Rectal smooth muscle tissue (tissue), 1 donor: Measurements from ENCODE around the gene TSPAN7.

Experiments
- H3K27ac ChIP-seq: one replicate; pipeline ENCODE4 v1.7.0; 2013; ENCODE audit warnings: low read depth, low read length, inconsistent platforms
- H3K27me3 ChIP-seq: one replicate; pipeline ENCODE4 v1.7.0; 2013; ENCODE audit warnings: low read length; ENCODE audit not compliant: control insufficient read depth, insufficient read depth
- H3K36me3 ChIP-seq: one replicate; pipeline ENCODE4 v1.7.0; 2013; ENCODE audit warnings: low read length; ENCODE audit not compliant: control insufficient read depth, insufficient read depth
- H3K4me1 ChIP-seq: one replicate; pipeline ENCODE4 v1.7.0; 2013; ENCODE audit warnings: low read length; ENCODE audit not compliant: control insufficient read depth, insufficient read depth
- H3K4me3 ChIP-seq: one replicate; pipeline ENCODE4 v1.7.0; 2013; ENCODE audit warnings: low read length
- H3K9ac ChIP-seq: one replicate; pipeline ENCODE4 v1.7.0; 2013; ENCODE audit warnings: low read length

Gene TSPAN7

DNA sequence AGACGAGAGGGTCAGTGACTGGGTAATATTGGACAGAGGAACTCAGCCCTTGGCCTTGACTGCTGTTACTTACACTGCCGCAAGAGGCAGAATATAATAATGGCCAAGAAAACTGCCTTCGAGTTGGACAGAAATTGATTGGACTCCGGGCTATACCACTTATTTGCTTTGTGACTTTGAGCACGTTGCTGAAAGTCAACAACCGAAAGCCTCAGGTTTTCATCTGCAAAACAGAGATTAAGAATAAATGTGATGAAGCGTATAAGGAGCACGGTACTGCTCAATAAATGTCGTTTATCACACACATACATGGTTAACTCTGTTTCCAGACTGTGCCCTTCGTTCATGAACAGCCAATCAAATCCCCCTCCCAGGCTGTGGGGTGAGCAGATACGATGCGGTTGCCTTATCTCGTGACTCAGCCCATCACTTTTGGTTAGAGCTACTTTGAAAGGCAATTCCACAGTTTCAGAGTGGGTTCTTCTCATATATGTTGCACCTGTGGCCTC is 91.6 kb downstream of the TSPAN7 start:
- H3K27me3 ChIP-seq, result no peaks in the 10 kb centered on the region
- no peaks in the 10 kb centered on the region for H3K4me1 ChIP-seq
- H3K36me3 ChIP-seq, result no peaks in the 10 kb centered on the region
- H3K27ac ChIP-seq, result no peak overlapping the region
- no peak overlapping the region for H3K4me3 ChIP-seq
- no peak overlapping the region for H3K9ac ChIP-seq

DNA sequence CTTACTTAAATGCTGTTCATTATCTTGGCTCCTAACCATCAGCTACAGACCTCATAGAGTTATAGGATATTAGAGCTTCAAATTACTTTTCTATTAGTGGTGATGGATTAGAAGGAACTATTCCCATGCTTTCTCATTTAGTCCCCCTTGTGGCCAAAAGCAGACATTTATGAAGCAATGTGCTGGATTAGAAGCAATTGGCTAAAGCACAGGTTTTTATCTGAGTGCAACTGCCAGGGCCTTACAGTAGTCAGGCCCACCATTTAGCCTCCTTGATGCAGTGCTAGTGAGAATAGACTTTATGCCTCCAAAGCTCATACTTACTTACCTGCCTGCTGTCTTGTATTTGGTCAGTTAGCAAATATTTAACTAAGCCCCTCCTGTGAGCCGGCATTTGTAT is 93.0 kb downstream of the TSPAN7 start:
- Histone ChIP-seq H3K27ac (no peak overlapping the region), H3K4me3 (no peak overlapping the region), H3K27me3 (no peaks in the 10 kb centered on the region), H3K36me3 (no peaks in the 10 kb centered on the region), H3K4me1 (no peaks in the 10 kb centered on the region), H3K9ac (no peak overlapping the region)

DNA sequence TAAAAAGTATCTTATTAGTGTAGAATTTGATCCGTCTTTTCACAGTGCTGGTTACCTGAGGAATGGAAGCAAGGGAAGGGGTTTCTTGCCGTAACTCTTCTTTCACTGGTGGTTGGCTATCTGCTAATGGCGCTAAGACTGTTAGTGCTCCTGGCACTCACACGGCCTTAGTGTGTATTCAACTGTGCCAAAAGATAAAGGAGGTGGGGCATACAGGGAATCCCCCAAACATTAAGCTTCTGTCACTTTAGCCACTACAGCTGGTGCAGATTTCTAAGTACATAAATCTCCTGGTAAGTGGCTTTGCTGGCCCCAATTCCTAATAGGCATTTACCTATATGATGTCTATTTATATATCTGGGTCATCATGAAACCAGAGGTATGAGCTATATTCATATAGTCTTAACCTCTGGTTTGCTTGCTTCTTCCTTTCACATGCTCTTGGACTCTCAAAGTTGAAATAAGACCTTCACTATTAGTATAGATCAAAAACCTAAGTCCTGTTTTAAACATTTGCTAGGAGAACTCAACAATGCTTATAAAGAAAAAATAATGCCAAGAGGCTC is 95.1 kb downstream of the TSPAN7 start:
- H3K27ac ChIP-seq, result no peak overlapping the region
- no peaks in the 10 kb centered on the region for H3K4me1 ChIP-seq
- H3K27me3 ChIP-seq, result no peaks in the 10 kb centered on the region
- H3K4me3 ChIP-seq, result no peak overlapping the region
- no peaks in the 10 kb centered on the region for H3K36me3 ChIP-seq
- H3K9ac ChIP-seq, result no peak overlapping the region

DNA sequence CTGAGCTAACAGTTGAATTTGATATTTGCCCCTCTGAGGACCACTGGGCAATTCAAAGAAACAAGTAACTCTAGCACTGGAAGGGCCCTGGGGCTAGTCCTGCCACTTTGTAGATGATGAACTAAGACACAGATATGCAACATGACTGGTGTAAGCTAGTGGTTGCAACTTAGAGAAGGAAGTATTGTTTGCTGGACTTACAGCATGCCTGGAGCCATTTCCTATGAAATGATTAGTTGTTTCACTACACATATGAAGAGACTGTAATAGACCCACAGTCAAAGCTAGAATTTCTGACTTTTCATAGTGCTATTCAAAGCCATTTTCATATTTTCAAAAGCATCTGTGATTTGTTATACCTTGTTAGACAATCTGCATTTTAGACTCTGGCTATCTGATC is 96.2 kb downstream of the TSPAN7 start:
- Histone ChIP-seq H3K4me1 (no peaks in the 10 kb centered on the region), H3K9ac (no peak overlapping the region), H3K36me3 (no peaks in the 10 kb centered on the region), H3K27me3 (no peaks in the 10 kb centered on the region), H3K27ac (no peak overlapping the region), H3K4me3 (no peak overlapping the region)

DNA sequence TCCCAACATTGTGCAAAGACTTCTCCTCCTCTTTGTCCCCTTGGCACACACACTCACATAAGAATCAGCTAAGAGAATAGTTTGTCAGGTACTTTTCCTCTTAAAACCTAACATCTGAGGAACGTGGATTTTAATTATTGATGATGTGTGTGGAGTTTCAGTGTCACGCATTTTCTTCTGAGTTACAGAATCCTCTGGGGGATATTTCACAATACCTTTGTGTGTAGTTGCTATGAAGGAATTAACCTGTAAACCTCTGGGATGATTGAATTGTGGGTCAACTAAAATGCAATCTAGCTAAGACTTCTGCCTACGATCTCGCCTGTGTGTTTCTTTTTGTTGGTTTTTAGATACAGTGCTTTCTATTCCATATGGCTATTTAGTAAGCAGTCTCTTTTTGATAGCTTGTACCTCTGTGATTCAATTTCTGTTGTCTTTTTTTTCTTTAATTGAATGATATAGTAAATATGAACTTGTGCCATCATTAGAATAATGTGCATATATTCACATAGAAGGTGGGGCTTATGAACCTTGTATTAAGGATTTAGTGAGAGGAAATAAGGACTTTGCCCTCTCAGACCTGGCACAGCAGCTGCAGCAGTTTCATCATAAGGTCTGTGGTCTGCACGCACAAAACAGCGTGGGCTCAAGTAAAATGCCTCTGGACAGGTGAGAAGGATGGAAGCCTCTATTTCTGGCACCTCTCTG is 99.2 kb downstream of the TSPAN7 start:
- Histone ChIP-seq H3K4me1 (no peaks in the 10 kb centered on the region), H3K9ac (no peak overlapping the region), H3K27ac (no peak overlapping the region), H3K36me3 (no peaks in the 10 kb centered on the region), H3K27me3 (no peaks in the 10 kb centered on the region), H3K4me3 (no peak overlapping the region)

DNA sequence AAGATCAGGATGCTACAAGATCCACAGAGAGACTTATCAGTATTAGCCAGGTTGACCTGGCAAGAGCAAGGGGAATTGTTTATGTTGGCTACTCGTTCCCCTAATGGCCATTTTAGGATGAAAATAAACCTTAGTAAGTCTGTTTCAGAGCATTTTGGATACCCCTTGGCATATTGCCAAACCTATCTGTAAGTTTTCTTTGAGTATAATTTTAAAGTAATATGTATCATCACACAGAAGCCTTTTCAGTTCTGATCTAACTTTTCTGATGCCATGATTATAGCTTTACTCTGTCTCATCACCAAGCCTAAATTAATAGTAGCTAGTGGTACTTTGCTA is 99.7 kb downstream of the TSPAN7 start:
- no peaks in the 10 kb centered on the region for H3K27me3 ChIP-seq
- no peaks in the 10 kb centered on the region for H3K4me1 ChIP-seq
- no peak overlapping the region for H3K9ac ChIP-seq
- H3K36me3 ChIP-seq, result no peaks in the 10 kb centered on the region
- no peak overlapping the region for H3K4me3 ChIP-seq
- H3K27ac ChIP-seq, result no peak overlapping the region

DNA sequence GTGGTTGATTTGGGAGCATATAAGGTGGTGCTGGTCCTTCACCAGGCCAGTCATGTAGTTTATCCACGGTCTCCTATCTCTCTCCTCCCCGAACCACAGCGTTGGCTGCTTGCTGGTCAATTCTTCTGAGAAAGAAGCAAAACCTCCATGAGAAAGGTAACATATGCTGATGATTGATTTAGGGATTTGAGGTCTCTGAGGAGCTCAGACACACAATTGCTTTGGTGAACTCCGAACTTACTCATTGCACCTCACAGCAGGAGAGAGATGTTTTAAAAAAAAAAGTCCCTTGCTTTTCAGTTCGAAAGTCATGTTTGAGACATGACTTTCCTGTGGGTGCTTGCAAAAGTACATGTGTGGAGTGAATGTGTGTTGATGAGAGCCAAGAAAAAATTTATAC is 100.2 kb downstream of the TSPAN7 start:
- no peak overlapping the region for H3K4me3 ChIP-seq
- no peak overlapping the region for H3K9ac ChIP-seq
- H3K27me3 ChIP-seq, result no peaks in the 10 kb centered on the region
- no peaks in the 10 kb centered on the region for H3K4me1 ChIP-seq
- H3K27ac ChIP-seq, result no peak overlapping the region
- no peaks in the 10 kb centered on the region for H3K36me3 ChIP-seq

DNA sequence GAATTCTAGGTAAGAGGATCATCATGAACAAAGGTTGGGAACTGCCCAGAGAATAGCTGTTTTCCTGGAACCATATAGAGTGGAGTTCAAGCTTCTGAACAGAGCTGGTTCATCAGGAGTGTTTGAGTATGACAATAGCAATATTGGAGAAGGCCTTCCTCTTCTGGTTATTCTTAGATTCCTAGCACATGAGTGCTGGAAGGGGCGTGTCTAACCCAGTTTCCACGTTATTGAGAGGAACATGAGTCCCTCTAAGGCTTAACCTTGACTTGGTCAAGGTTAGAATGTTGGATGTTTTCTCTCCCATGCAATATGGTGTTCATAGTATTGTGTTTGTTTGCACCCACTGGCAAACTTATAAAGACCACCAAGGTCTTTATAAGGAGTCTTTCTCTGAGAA is 101.3 kb downstream of the TSPAN7 start:
- Histone ChIP-seq H3K36me3 (no peaks in the 10 kb centered on the region), H3K9ac (no peak overlapping the region), H3K27me3 (no peaks in the 10 kb centered on the region), H3K27ac (no peak overlapping the region), H3K4me1 (no peaks in the 10 kb centered on the region), H3K4me3 (no peak overlapping the region)

DNA sequence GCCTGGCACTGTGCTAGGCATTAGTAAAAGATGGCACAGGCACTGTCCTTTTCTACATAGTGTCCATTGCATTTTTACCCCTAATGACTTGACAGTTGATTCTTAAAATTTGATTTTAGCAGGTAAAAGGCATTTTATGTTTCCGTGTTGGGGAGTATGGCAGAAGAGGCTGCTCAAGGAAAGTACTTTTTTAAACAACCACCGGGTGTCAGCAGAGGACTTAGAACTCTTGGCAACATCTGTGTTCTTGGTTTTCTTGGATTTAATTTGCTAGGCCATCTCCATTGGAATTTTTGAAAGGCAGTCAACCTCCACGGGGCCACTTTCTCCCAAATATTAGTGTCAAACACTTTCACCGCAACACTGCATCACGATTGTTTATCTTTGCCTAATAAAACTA is 102.9 kb downstream of the TSPAN7 start:
- Histone ChIP-seq H3K27ac (no peak overlapping the region), H3K4me1 (no peaks in the 10 kb centered on the region), H3K27me3 (no peaks in the 10 kb centered on the region), H3K4me3 (no peak overlapping the region), H3K9ac (no peak overlapping the region), H3K36me3 (no peaks in the 10 kb centered on the region)

DNA sequence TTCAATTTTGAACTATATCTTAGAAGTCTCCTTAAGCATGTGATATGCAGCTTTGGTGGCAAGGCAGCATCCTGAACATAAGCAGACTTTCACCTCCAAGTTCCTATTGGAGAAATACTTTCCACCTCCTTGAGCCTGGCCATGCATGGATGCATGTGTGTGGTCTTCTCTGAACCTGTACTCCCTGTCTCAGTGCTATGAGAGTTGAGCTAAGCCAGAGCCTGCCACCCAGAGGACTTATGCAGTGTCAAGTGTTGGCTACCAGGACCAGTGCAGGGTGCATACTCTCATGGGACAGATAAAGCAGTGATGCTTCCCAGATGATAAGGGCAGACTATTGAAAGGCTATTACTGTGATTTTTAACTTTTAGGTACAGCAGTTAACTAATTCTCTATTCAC is 105.6 kb downstream of the TSPAN7 start:
- H3K9ac ChIP-seq, result no peak overlapping the region
- no peaks in the 10 kb centered on the region for H3K27me3 ChIP-seq
- no peaks in the 10 kb centered on the region for H3K36me3 ChIP-seq
- no peak overlapping the region for H3K4me3 ChIP-seq
- H3K27ac ChIP-seq, result no peak overlapping the region
- no peaks in the 10 kb centered on the region for H3K4me1 ChIP-seq

DNA sequence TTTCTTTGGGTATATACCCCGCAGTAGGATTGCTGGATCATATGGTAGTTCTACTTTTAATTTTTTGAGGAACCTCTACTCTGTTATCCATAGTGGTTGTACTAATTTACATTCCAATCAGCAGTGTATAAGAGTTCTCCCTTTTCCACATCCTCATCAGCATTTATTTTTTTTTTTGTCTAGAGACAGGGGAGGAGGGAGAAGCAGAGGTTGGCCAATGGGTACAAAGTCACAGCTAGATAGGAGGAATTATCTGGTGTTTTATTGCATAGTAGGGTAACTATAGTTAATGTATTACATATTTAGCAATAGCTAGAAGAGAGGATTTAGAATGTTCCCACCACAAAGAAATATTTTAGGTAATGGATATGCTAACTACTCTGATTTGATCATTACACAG is 107.4 kb downstream of the TSPAN7 start:
- Histone ChIP-seq H3K4me1 (no peaks in the 10 kb centered on the region), H3K36me3 (no peaks in the 10 kb centered on the region), H3K9ac (no peak overlapping the region), H3K27me3 (no peaks in the 10 kb centered on the region), H3K4me3 (no peak overlapping the region), H3K27ac (no peak overlapping the region)

DNA sequence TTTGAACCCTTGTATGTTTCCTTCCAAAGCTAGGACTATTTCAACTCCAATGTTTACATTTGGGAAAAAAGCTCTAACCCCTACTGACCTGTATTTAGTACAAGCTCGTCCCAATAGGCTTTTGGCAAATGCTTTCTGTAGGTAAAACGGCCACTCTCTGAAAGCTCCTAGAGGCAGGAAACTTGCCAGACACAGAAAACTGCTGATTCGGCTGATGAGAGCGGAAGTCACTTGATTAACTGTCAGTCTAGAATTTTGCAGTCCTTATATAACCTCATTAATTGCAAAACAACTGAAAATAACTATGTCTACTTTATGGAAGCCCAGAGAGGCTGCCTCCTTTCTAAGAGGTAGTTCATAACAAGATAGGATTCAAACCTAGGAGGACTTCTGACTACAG is 108.1 kb downstream of the TSPAN7 start:
- Histone ChIP-seq H3K27me3 (no peaks in the 10 kb centered on the region), H3K4me1 (no peaks in the 10 kb centered on the region), H3K27ac (no peak overlapping the region), H3K4me3 (no peak overlapping the region), H3K9ac (no peak overlapping the region), H3K36me3 (no peaks in the 10 kb centered on the region)

DNA sequence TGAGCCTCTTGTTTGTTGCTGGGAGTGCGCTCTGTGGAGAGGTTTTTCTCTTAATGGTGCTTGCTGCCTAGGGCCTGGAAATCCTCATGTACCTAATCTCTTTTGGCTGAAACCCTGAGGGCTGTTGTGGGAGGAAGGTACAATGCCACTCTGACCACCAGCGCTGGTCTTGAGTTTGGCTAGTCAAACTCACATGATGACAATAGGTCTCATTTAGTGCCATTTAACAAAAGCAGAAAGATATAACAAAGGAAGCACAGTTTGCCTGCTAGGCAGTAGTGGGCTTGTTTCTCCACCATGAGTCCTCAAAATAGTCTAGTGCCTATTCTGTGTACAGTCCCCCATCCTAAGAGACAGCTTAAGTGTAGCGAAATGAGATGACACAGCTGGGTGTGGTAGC is 111.3 kb downstream of the TSPAN7 start:
- Histone ChIP-seq H3K36me3 (no peaks in the 10 kb centered on the region), H3K9ac (no peak overlapping the region), H3K4me1 (no peaks in the 10 kb centered on the region), H3K4me3 (no peak overlapping the region), H3K27me3 (no peaks in the 10 kb centered on the region), H3K27ac (no peak overlapping the region)
